HG03439 (cell line): ENCODE data around the gene RNASE11.
"Not testable (repeated sequence)": the region's sequence is repeated elsewhere in the genome, so short reads cannot be mapped to it uniquely, and the experiment has no call there.

Experiments
- ATAC-seq: cut with Tn5 transposase; IDR thresholded peaks from one replicate; pipeline ENCODE4 v1.9.1; 2021; ENCODE audit warnings: mild to moderate bottlenecking, moderate library complexity; ENCODE audit not compliant: unreplicated experiment

Gene RNASE11

GRCh38 chr14:20583142-20583541, 4.7 kb downstream of the RNASE11 start:
- no peak for ATAC-seq

GRCh38 chr14:20580242-20580641, 7.6 kb downstream of the RNASE11 start:
- no peak for ATAC-seq

GRCh38 chr14:20578784-20579502, 8.9 kb downstream of the RNASE11 start:
- ATAC-seq: no peak

GRCh38 chr14:20578325-20578724, 9.5 kb downstream of the RNASE11 start:
- ATAC-seq: no peak

GRCh38 chr14:20572382-20572990, 15.3 kb downstream of the RNASE11 start:
- not testable (repeated sequence) for ATAC-seq

GRCh38 chr14:20570720-20571119, 17.1 kb downstream of the RNASE11 start:
- not testable (repeated sequence) for ATAC-seq

- not testable (repeated sequence) for ATAC-seq
Observed at GRCh38 chr14:20569865-20570264, 17.9 kb downstream of the RNASE11 start.

- no peak for ATAC-seq
Observed at GRCh38 chr14:20569066-20569465, 18.7 kb downstream of the RNASE11 start.

GRCh38 chr14:20568393-20568792, 19.4 kb downstream of the RNASE11 start:
- ATAC-seq: no peak

GRCh38 chr14:20567199-20567598, 20.6 kb downstream of the RNASE11 start:
- not testable (repeated sequence) for ATAC-seq

- no peak for ATAC-seq
Observed at GRCh38 chr14:20564501-20564997, 23.3 kb downstream of the RNASE11 start.

- no peak for ATAC-seq
Observed at GRCh38 chr14:20563971-20564370, 23.8 kb downstream of the RNASE11 start.

GRCh38 chr14:20560961-20561360, 26.8 kb downstream of the RNASE11 start, which contains the start of gene RNASE9:
TSS of gene RNASE9 (minus strand) at chr14:20561047.
- no peak for ATAC-seq

GRCh38 chr14:20559461-20559904, 28.3 kb downstream of the RNASE11 start:
- no peak for ATAC-seq

GRCh38 chr14:20557212-20557542, 30.6 kb downstream of the RNASE11 start:
- no peak for ATAC-seq

- no peak for ATAC-seq
Observed at GRCh38 chr14:20556500-20557211, 31.1 kb downstream of the RNASE11 start.

- ATAC-seq: no peak
Observed at GRCh38 chr14:20555845-20556244, 32.0 kb downstream of the RNASE11 start.

- ATAC-seq: no peak
Observed at GRCh38 chr14:20553024-20553423, 34.8 kb downstream of the RNASE11 start.

GRCh38 chr14:20551606-20552005, 36.2 kb downstream of the RNASE11 start:
- no peak for ATAC-seq

GRCh38 chr14:20550926-20551325, 36.9 kb downstream of the RNASE11 start:
- ATAC-seq: no peak

GRCh38 chr14:20548414-20549158, 39.2 kb downstream of the RNASE11 start:
- ATAC-seq: no peak
